Activated CD4-positive, alpha-beta T cell treated with anti-CD3 and anti-CD28 coated beads for 36 hours (primary cell): ENCODE measurements around the gene VEZT. TPM values are rescaled to one million over a fixed set of nuclear protein-coding genes. Genes with fewer than 3 reads are reported as not detected.
"Not testable (repeated sequence)": the region's sequence is repeated elsewhere in the genome, so short reads cannot be mapped to it uniquely, and the experiment has no call there.

Experiments
- ATAC-seq: fragments of 200-7000 bp; cut with Tn5 transposase; one replicate; pipeline ENCODE4 v1.10.0; 2021; ENCODE audit warnings: mild to moderate bottlenecking, moderate library complexity
- CTCF ChIA-PET: fragments of 350-600 bp; sonication (Branson Sonifier 250); formaldehyde crosslinking; loops from one replicate; lab custom pipeline; 2021; ENCODE audit warnings: antibody characterized with exemption; lab: Charles Lee
- POLR2A ChIA-PET: fragments of 350-600 bp; sonication (Branson Sonifier 250); formaldehyde crosslinking; loops from one replicate; lab custom pipeline; 2021; ENCODE audit warnings: antibody characterized with exemption, inconsistent platforms; lab: Charles Lee
- DNase-seq: peaks from one replicate; pipeline ENCODE4 v3.0.0-alpha.2; 2020
- H3K27ac Mint-ChIP-seq: one replicate; pipeline ENCODE4 v1.8.0; 2021; ENCODE audit warnings: mixed read lengths
- H3K27me3 Mint-ChIP-seq: one replicate; pipeline ENCODE4 v1.8.0; 2021; ENCODE audit warnings: mixed read lengths
- H3K36me3 Mint-ChIP-seq: one replicate; pipeline ENCODE4 v1.8.0; 2021; ENCODE audit warnings: low read depth, mixed read lengths
- H3K4me1 Mint-ChIP-seq: one replicate; pipeline ENCODE4 v1.8.0; 2021; ENCODE audit warnings: mixed read lengths
- H3K4me3 Mint-ChIP-seq: one replicate; pipeline ENCODE4 v1.8.0; 2021; ENCODE audit warnings: mild to moderate bottlenecking, moderate library complexity, mixed read lengths
- H3K9me3 Mint-ChIP-seq: one replicate; pipeline ENCODE4 v1.8.0; 2021; ENCODE audit warnings: low read depth, mixed read lengths
- intact Hi-C, 2 experiments: fragments of 100-400 bp; cut with DNase I in 1 of 2; cut with micrococcal nuclease in 1 of 2; formaldehyde crosslinking; loops; one replicate each; pipeline versions ENCODE4 v1.14.2 to v1.15.1; 2022 to 2024; cut with DNase I, micrococcal nuclease
- total RNA-seq, 2 experiments: library from RNA; stranded (reverse); gene quantifications; one replicate each; pipeline ENCODE4 v1.2.3, GENCODE V29; 2021

Gene VEZT
- total RNA-seq, 2 experiments from 2014 or later: 55.8 to 72.7 TPM

GRCh38 chr12:95298916-95299315, 81.3 kb downstream of the VEZT start:
- no peaks in the 10 kb centered on the region for H3K27me3 Mint-ChIP-seq
- peaks cover 26% of the 10 kb centered on the region for H3K36me3 Mint-ChIP-seq
- intact Hi-C loops: no loop called here
- ChIA-PET CTCF (interaction anchor here (1.0 kb wide), 2 partner anchors 36 to 278 kb away, joined by 3 to 4 read pairs; no protein-coding TSS in a partner anchor), POLR2A (no interaction called here)
- ATAC-seq (no peak), DNase-seq (no peak)
- no peaks in the 10 kb centered on the region for H3K9me3 Mint-ChIP-seq
- no peak overlapping the region for H3K4me3 Mint-ChIP-seq
- peaks cover 5% of the 10 kb centered on the region for H3K4me1 Mint-ChIP-seq
- H3K27ac Mint-ChIP-seq: no peak overlapping the region

- intact Hi-C loops: no loop called here
- Mint-ChIP-seq H3K36me3 (peaks cover 28% of the 10 kb centered on the region), H3K4me1 (peaks cover 5% of the 10 kb centered on the region), H3K27ac (no peak overlapping the region), H3K27me3 (no peaks in the 10 kb centered on the region), H3K4me3 (no peak overlapping the region), H3K9me3 (no peaks in the 10 kb centered on the region)
- CTCF ChIA-PET: interaction anchor here (1.2 kb wide), 1 partner anchor 12 kb away, joined by 3 read pairs; no protein-coding TSS in a partner anchor
- POLR2A ChIA-PET: no interaction called here
- ATAC-seq: no peak
- DNase-seq: no peak
Measured at GRCh38 chr12:95300286-95300685, 82.7 kb downstream of the VEZT start.

- peaks cover 5% of the 10 kb centered on the region for H3K4me1 Mint-ChIP-seq
- H3K36me3 Mint-ChIP-seq: peaks cover 16% of the 10 kb centered on the region
- no peak overlapping the region for H3K4me3 Mint-ChIP-seq
- ChIA-PET CTCF (interaction anchor here (1.0 kb wide), 1 partner anchor 21 kb away, joined by 4 read pairs; no protein-coding TSS in a partner anchor), POLR2A (interaction anchor here (0.6 to 1.2 kb wide), 4 partner anchors 9 to 383 kb away, joined by 3 to 11 read pairs (median 4); no protein-coding TSS in a partner anchor)
- intact Hi-C loops: no loop called here
- ATAC-seq (no peak), DNase-seq (no peak)
- H3K9me3 Mint-ChIP-seq: no peaks in the 10 kb centered on the region
- H3K27ac Mint-ChIP-seq: no peak overlapping the region
- H3K27me3 Mint-ChIP-seq: no peaks in the 10 kb centered on the region
Measured at GRCh38 chr12:95303476-95303875, 85.9 kb downstream of the VEZT start.

DNA sequence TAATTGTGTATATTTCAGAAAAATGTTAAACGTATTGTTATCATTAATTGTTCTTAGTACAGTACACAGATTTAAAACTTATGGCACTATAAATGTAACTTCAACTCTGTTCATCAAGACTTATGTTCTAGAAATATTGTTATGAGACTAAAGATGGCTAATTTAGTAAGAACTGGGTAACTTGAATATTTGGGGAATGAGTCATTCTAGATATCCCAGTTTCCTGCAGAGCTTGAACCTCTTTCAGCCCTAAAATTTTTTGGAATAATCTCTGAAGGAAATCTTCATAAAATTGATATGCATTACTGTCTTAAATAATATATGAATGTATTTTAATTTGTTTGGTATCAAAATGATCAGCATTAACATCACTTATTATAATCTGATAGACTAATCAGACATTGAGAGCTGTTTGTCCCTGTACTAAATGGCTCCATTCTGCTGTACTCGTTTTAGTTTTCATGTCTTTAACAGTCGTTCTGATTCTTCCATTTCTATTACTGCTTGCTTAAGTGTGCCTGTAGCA, 87.1 kb downstream of the VEZT start:
- no peak for DNase-seq
- H3K4me1 Mint-ChIP-seq: peaks cover 5% of the 10 kb centered on the region
- H3K4me3 Mint-ChIP-seq: no peak overlapping the region
- ChIA-PET CTCF (no interaction called here), POLR2A (no interaction called here)
- intact Hi-C loops: no loop called here
- H3K27ac Mint-ChIP-seq: no peak overlapping the region
- ATAC-seq: no peak
- peaks cover 16% of the 10 kb centered on the region for H3K36me3 Mint-ChIP-seq
- no peaks in the 10 kb centered on the region for H3K27me3 Mint-ChIP-seq
- no peaks in the 10 kb centered on the region for H3K9me3 Mint-ChIP-seq

DNA sequence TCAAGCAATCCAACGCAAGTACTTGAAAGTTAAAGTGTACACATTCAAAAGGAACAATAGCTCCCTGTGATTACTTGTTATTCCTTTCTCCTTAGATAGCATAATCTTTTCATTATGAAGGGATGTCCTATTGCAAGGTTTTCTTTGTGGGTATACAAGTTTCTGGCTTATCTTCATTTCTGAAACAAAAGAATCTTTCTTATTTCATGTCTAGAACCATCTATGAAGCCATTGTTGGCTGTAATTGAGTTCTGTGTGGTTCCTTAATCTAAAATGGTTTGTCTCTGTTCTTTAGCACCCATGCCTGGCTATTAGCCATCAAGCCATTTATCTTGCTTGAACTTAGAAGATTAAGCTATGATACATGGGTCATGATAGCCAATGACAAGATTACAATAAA, 95.0 kb downstream of the VEZT start:
- Mint-ChIP-seq H3K9me3 (no peaks in the 10 kb centered on the region), H3K27ac (no peak overlapping the region), H3K27me3 (peaks cover 2% of the 10 kb centered on the region), H3K4me1 (no peaks in the 10 kb centered on the region), H3K36me3 (peaks cover 4% of the 10 kb centered on the region), H3K4me3 (no peak overlapping the region)
- DNase-seq: no peak
- no peak for ATAC-seq
- intact Hi-C loops: no loop called here
- POLR2A ChIA-PET: interaction anchor here (0.7 kb wide), 1 partner anchor 9 kb away, joined by 11 read pairs; no protein-coding TSS in a partner anchor
- CTCF ChIA-PET: no interaction called here

GRCh38 chr12:95314756-95315155, 97.1 kb downstream of the VEZT start:
- H3K27ac Mint-ChIP-seq, H3K4me3 Mint-ChIP-seq, DNase-seq, H3K4me1 Mint-ChIP-seq, CTCF ChIA-PET, H3K9me3 Mint-ChIP-seq, H3K27me3 Mint-ChIP-seq, intact Hi-C loops, ATAC-seq, H3K36me3 Mint-ChIP-seq: not testable (repeated sequence)
- POLR2A ChIA-PET: interaction anchor here (0.6 kb wide), 1 partner anchor 13 kb away, joined by 3 read pairs; no protein-coding TSS in a partner anchor

GRCh38 chr12:95316798-95317197, 99.2 kb downstream of the VEZT start:
- H3K27ac Mint-ChIP-seq: no peak overlapping the region
- no peak overlapping the region for H3K4me3 Mint-ChIP-seq
- H3K9me3 Mint-ChIP-seq: no peaks in the 10 kb centered on the region
- no peaks in the 10 kb centered on the region for H3K4me1 Mint-ChIP-seq
- H3K27me3 Mint-ChIP-seq: peaks cover 2% of the 10 kb centered on the region
- POLR2A ChIA-PET: no interaction called here
- no peak for ATAC-seq
- no peak for DNase-seq
- no peaks in the 10 kb centered on the region for H3K36me3 Mint-ChIP-seq
- CTCF ChIA-PET: no interaction called here
- intact Hi-C loops: no loop called here

GRCh38 chr12:95318071-95318545, 100.5 kb downstream of the VEZT start:
- no peak for ATAC-seq

GRCh38 chr12:95319694-95320331, 102.2 kb downstream of the VEZT start:
- Mint-ChIP-seq H3K9me3 (no peaks in the 10 kb centered on the region), H3K4me1 (no peaks in the 10 kb centered on the region), H3K27ac (no peak overlapping the region), H3K36me3 (no peaks in the 10 kb centered on the region), H3K4me3 (no peak overlapping the region), H3K27me3 (no peaks in the 10 kb centered on the region)
- no peak for DNase-seq
- ChIA-PET POLR2A (interaction anchor here (1.1 kb wide), 1 partner anchor 16 kb away, joined by 4 read pairs; no protein-coding TSS in a partner anchor), CTCF (interaction anchor here (0.7 kb wide), 1 partner anchor 41 kb away, joined by 4 read pairs; no protein-coding TSS in a partner anchor)
- intact Hi-C loops: no loop called here
- ATAC-seq: no peak

More at GRCh38 chr12:95318071-95318545, 100.5 kb downstream of the VEZT start:
- Mint-ChIP-seq H3K4me3 (no peak overlapping the region), H3K36me3 (no peaks in the 10 kb centered on the region), H3K27me3 (peaks cover 2% of the 10 kb centered on the region), H3K27ac (no peak overlapping the region), H3K9me3 (no peaks in the 10 kb centered on the region), H3K4me1 (no peaks in the 10 kb centered on the region)
- ChIA-PET CTCF (no interaction called here), POLR2A (no interaction called here)
- DNase-seq: no peak
- intact Hi-C loops: no loop called here

DNA sequence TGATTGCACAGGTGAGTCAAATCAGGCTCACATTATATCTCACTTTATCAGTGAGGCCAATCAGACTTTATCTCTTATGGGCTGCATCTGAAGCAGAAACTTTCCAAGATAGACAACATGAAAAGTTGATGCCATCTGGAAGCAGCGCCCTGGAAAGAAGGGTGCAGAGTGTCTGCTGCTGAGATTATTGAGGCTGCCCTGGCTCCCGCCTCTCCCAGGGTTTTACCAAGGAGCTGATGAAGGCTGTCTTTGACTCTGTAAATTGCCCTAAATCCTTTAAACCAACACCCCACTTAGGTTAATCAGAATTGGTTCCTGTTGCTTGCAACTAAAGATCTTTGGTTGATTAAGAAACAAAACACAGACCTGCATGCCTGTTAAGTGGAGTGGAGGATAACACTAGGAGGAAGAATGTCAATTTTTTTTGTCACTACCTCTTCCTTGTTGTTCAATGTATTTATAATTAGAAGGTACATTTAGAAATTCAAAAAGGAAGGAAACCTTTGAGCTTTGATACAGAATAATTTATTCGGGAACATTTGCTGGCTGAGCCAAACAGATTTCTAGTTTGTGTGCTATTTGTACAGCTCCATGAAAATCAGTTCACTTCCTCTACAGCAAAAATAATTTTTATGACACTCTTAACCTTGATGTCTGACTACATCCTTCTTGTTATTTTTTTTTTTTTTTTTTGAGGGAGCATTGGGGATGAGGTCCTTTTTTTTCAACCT, 104.1 kb downstream of the VEZT start:
- ATAC-seq (no peak), DNase-seq (no peak)
- Mint-ChIP-seq H3K27ac (no peak overlapping the region), H3K9me3 (no peaks in the 10 kb centered on the region), H3K36me3 (no peaks in the 10 kb centered on the region), H3K4me1 (no peaks in the 10 kb centered on the region), H3K4me3 (no peak overlapping the region), H3K27me3 (no peaks in the 10 kb centered on the region)
- intact Hi-C loops: no loop called here
- CTCF ChIA-PET: interaction anchor here (1.3 kb wide), 1 partner anchor 10 kb away, joined by 3 read pairs; no protein-coding TSS in a partner anchor
- POLR2A ChIA-PET: no interaction called here

- Mint-ChIP-seq H3K9me3 (no peaks in the 10 kb centered on the region), H3K27me3 (no peaks in the 10 kb centered on the region), H3K27ac (no peak overlapping the region), H3K4me3 (no peak overlapping the region), H3K4me1 (no peaks in the 10 kb centered on the region), H3K36me3 (no peaks in the 10 kb centered on the region)
- intact Hi-C loops: no loop called here
- no peak for ATAC-seq
- POLR2A ChIA-PET: no interaction called here
- CTCF ChIA-PET: interaction anchor here (1.3 kb wide), 1 partner anchor 10 kb away, joined by 3 read pairs; no protein-coding TSS in a partner anchor
- no peak for DNase-seq
Measured at GRCh38 chr12:95322326-95322725, 104.7 kb downstream of the VEZT start.
